Measurements from ENCODE around the gene BCL10. TPM values are rescaled to one million over a fixed set of nuclear protein-coding genes. Genes with fewer than 3 reads are reported as not detected.
A peak's percentile ranks its signal among the peaks of the same experiment; 100 is the strongest.

BCL10 gene
- total and polyA plus RNA-seq, 2 of the 8 experiments (the other 6 are each of a cell fraction or from before 2014, with no cell fraction given): 7.4 to 29.6 TPM

DNA sequence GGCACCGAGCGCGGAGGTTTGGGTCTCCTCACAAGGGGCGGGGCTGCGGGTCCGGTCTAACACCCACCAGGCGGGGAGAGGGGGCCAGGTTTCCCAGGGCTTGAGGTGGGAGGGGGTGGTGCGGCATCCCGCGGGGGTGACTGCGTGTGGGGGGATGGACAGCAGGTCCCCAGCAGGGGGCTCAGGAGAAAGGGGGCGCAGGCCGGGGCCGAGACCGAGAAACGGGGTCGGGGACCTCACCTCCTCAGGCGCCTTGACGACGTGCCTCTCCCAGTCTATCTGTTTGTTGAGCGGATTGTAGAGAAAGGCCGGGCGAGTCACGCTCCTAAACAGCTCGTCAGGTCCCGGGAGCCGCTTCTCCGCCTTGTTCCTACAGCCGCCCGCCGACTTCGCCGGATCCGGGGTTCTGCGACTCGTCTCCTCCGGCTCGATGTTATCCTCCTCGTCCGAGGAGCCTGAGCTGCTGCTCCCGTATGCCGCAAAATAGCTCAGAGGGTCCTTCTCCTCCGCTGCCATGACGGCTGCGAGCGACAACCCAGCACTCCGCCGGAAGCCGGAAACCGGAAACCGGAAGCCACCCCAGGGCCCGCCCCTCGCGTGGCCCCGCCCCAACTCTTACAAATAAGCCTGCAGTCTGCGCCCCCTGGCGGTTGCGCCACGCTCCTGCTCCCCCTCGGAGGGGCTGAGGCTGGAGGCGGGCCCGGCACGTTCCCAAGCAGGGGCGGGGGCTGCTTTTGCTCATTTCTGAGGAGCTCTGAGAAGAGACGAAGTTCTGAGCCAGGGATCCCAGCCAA is 17.1 kb downstream of the BCL10 start, which contains the start of gene C1orf52 (continued):
- TF ChIP-seq RAD21 (IDR thresholded peaks at IDR 0.05 in 1 of 2, conservative IDR thresholded peaks at IDR 0.05 in 1 of 2; ENCODE audit: low read depth in 2 of 2, low read length in 2 of 2) (peak; percentile 56 to 71), CBX8 (IDR thresholded peaks at IDR 0.05; ENCODE audit: borderline replicate concordance, low read depth, low read length) (no peak), SIRT6 (IDR thresholded peaks at IDR 0.05; ENCODE audit: low read length) (no peak), TBP (IDR thresholded peaks at IDR 0.05; ENCODE audit: low read depth, low read length) (peak; percentile 69), BRCA1 (IDR thresholded peaks at IDR 0.05; ENCODE audit: low read depth, low read length) (no peak), RBBP5 (IDR thresholded peaks at IDR 0.05; ENCODE audit: borderline replicate concordance, low read depth, low read length) (0 out of 2 replicates have a peak, but pooled peaks have one; percentile 56), EP300 (IDR thresholded peaks at IDR 0.05; ENCODE audit: borderline replicate concordance in 1 of 2, low read depth in 2 of 2, low read length in 2 of 2) (peak in 1 of 2 experiments; percentile 62; a peak in 1 of 3 replicates), EGR1 (IDR thresholded peaks at IDR 0.05; ENCODE audit: borderline replicate concordance, low read depth, low read length) (0 out of 2 replicates have a peak, but pooled peaks have one; percentile 29), KDM4A (IDR thresholded peaks at IDR 0.05; ENCODE audit: low read depth, low read length, severe bottlenecking) (peak; percentile 79), NANOG (IDR thresholded peaks at IDR 0.05; ENCODE audit: insufficient read depth, low read depth, low read length, poor library complexity, severe bottlenecking) (no peak), RFX5 (IDR thresholded peaks at IDR 0.05; ENCODE audit: borderline replicate concordance, low read depth, low read length) (no peak), KDM1A (IDR thresholded peaks at IDR 0.05; ENCODE audit: borderline replicate concordance, low read length) (no peak), PHF8 (conservative IDR thresholded peaks at IDR 0.05; ENCODE audit: low read depth, low read length) (peak; percentile 95), POLR2A (IDR thresholded peaks at IDR 0.05; ENCODE audit: control extremely low read depth in 1 of 2, low read depth in 2 of 2, low read length in 2 of 2) (peak; percentile 50 to 91), CHD2 (IDR thresholded peaks at IDR 0.05; ENCODE audit: low read length) (no peak), TAF7 (optimal IDR thresholded peaks at IDR 0.05; ENCODE audit: borderline replicate concordance, low read depth, low read length) (no peak), GABPA (IDR thresholded peaks at IDR 0.05; ENCODE audit: borderline replicate concordance, insufficient read depth, low read length) (peak; percentile 95), SP4 (IDR thresholded peaks at IDR 0.05; ENCODE audit: low read length) (peak; percentile 82), CTBP2 (IDR thresholded peaks at IDR 0.05; ENCODE audit: borderline replicate concordance, insufficient read depth, insufficient read length, low read length) (no peak), RXRA (IDR thresholded peaks at IDR 0.05; ENCODE audit: insufficient read depth, low read depth, low read length) (no peak), POLR2AphosphoS5 (IDR thresholded peaks at IDR 0.05; ENCODE audit: low read depth, low read length) (peak; percentile 84)
- TF ChIP-seq, protein P1, sequence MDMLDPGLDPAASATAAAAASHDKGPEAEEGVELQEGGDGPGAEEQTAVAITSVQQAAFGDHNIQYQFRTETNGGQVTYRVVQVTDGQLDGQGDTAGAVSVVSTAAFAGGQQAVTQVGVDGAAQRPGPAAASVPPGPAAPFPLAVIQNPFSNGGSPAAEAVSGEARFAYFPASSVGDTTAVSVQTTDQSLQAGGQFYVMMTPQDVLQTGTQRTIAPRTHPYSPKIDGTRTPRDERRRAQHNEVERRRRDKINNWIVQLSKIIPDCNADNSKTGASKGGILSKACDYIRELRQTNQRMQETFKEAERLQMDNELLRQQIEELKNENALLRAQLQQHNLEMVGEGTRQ (IDR thresholded peaks at IDR 0.05; ENCODE audit: low read length): no peak

All from H1 (cell line).